ENCODE data around the gene SLC2A13.

- TF ChIP-seq, protein P1, sequence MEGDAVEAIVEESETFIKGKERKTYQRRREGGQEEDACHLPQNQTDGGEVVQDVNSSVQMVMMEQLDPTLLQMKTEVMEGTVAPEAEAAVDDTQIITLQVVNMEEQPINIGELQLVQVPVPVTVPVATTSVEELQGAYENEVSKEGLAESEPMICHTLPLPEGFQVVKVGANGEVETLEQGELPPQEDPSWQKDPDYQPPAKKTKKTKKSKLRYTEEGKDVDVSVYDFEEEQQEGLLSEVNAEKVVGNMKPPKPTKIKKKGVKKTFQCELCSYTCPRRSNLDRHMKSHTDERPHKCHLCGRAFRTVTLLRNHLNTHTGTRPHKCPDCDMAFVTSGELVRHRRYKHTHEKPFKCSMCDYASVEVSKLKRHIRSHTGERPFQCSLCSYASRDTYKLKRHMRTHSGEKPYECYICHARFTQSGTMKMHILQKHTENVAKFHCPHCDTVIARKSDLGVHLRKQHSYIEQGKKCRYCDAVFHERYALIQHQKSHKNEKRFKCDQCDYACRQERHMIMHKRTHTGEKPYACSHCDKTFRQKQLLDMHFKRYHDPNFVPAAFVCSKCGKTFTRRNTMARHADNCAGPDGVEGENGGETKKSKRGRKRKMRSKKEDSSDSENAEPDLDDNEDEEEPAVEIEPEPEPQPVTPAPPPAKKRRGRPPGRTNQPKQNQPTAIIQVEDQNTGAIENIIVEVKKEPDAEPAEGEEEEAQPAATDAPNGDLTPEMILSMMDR (conservative IDR thresholded peaks at IDR 0.05 in 1 of 2, IDR thresholded peaks at IDR 0.05 in 1 of 2; ENCODE audit: extremely low read depth in 1 of 2, insufficient read depth in 1 of 2, low read depth in 1 of 2, low read length in 2 of 2) = no peak
- TF ChIP-seq EZH2 (IDR thresholded peaks at IDR 0.05; ENCODE audit: borderline replicate concordance, low read length) = no peak
These were observed 17.6 kb upstream of the SLC2A13 start for GRCh38 chr12:40123496-40123895.

Data from mammary epithelial cell (primary cell).